HepG2 (cell line): ENCODE results near the gene ARHGEF40. TPM values are rescaled to one million over a fixed set of nuclear protein-coding genes. Genes with fewer than 3 reads are reported as not detected.
A peak's percentile ranks its signal among the peaks of the same experiment; 100 is the strongest.

Experiments used
- ARID5B ChIP-seq: IDR thresholded peaks from 2 replicates; pipeline ENCODE4 v1.4.0; 2020; ENCODE audit warnings: mild to moderate bottlenecking, missing genetic modification reagents
- ARNT ChIP-seq: fragments of 450-650 bp; IDR thresholded peaks from 2 replicates; pipeline ENCODE4 v1.6.1; 2017
- CBX2 ChIP-seq, 2 experiments: fragments of 200-600 bp in 1 of 2; sonication (generic); formaldehyde crosslinking in 1 of 2; IDR thresholded peaks; 2 replicates each; pipeline versions ENCODE4 v1.7.0 to v1.8.1; 2018 to 2022; ENCODE audit warnings: low read depth in 2 of 2, low read length in 1 of 2, mild to moderate bottlenecking in 1 of 2, missing genetic modification reagents in 1 of 2
- DRAP1 ChIP-seq: IDR thresholded peaks from 2 replicates; pipeline ENCODE4 v1.6.1; 2016; ENCODE audit warnings: missing genetic modification reagents, missing compliant biosample characterization
- FOXK2 ChIP-seq: fragments of 450-650 bp; IDR thresholded peaks from 2 replicates; pipeline ENCODE4 v1.6.1; 2016
- GATAD1 ChIP-seq: IDR thresholded peaks from 2 replicates; pipeline ENCODE4 v1.6.1; 2016; ENCODE audit warnings: missing genetic modification reagents, missing compliant biosample characterization
- GFI1 ChIP-seq: sonication (generic); formaldehyde crosslinking; IDR thresholded peaks from 2 replicates; pipeline ENCODE4 v1.5.0; 2020; ENCODE audit warnings: missing genetic modification reagents, mild to moderate bottlenecking, borderline replicate concordance
- HOXA7 ChIP-seq: sonication (generic); formaldehyde crosslinking; IDR thresholded peaks from 2 replicates; pipeline ENCODE4 v1.8.1; 2022; ENCODE audit warnings: mild to moderate bottlenecking, missing genetic modification reagents, moderate library complexity
- RXRB ChIP-seq: IDR thresholded peaks from 2 replicates; pipeline ENCODE4 v1.6.1; 2016; ENCODE audit warnings: borderline replicate concordance, missing genetic modification reagents, missing compliant biosample characterization
- SP5 ChIP-seq: IDR thresholded peaks from 2 replicates; pipeline ENCODE4 v1.6.1; 2016; ENCODE audit warnings: low read depth, borderline replicate concordance
- TBX2 ChIP-seq: sonication (generic); formaldehyde crosslinking; IDR thresholded peaks from 2 replicates; pipeline ENCODE4 v1.5.0; 2020; ENCODE audit warnings: missing genetic modification reagents, mild to moderate bottlenecking, borderline replicate concordance
- ZNF205 ChIP-seq: IDR thresholded peaks from 2 replicates; pipeline ENCODE4 v1.6.1; 2018; ENCODE audit warnings: missing biosample characterization, missing genetic modification reagents
- ZNF282 ChIP-seq: fragments of 450-650 bp; IDR thresholded peaks from 2 replicates; pipeline ENCODE4 v1.6.1; 2018; ENCODE audit not compliant: partially characterized antibody
- ZNF670 ChIP-seq: sonication (generic); formaldehyde crosslinking; IDR thresholded peaks from 2 replicates; pipeline ENCODE4 v1.8.0; 2022; ENCODE audit warnings: mild to moderate bottlenecking, missing genetic modification reagents, borderline replicate concordance
- ZNF75D ChIP-seq: sonication (generic); formaldehyde crosslinking; IDR thresholded peaks from 2 replicates; pipeline ENCODE4 v1.8.1; 2023; ENCODE audit warnings: missing genetic modification reagents, mild to moderate bottlenecking, borderline replicate concordance
- ZNF788 ChIP-seq: sonication (generic); formaldehyde crosslinking; IDR thresholded peaks from 2 replicates; pipeline ENCODE4 v1.5.0; 2020; ENCODE audit warnings: mild to moderate bottlenecking, missing genetic modification reagents, borderline replicate concordance
- ZSCAN30 ChIP-seq: sonication (generic); formaldehyde crosslinking; IDR thresholded peaks from 2 replicates; pipeline ENCODE4 v1.5.0; 2020; ENCODE audit warnings: mild to moderate bottlenecking, missing genetic modification reagents
- ZSCAN5A ChIP-seq: sonication (generic); formaldehyde crosslinking; IDR thresholded peaks from 2 replicates; pipeline ENCODE4 v1.8.0; 2022; ENCODE audit warnings: mild to moderate bottlenecking, missing genetic modification reagents, borderline replicate concordance
- ZSCAN9 ChIP-seq: IDR thresholded peaks from 2 replicates; pipeline ENCODE4 v1.6.1; 2016; ENCODE audit warnings: borderline replicate concordance
- polyA plus RNA-seq, 8 experiments: library from polyadenylated mRNA; depleted of rRNA in 3 of 8; stranded (reverse) in 7 of 8; unstranded in 1 of 8; fragments of >200 nt; fragmentation: Illumina TruSeq in 4 of 8; extraction: Trizol in 4 of 8; gene quantifications; 2 replicates each; pipeline versions ENCODE4 v1.2.1 to v1.2.3, GENCODE V29; 2011 to 2016; ENCODE audit warnings: low read depth in 4 of 8, missing spikeins in 1 of 8, mixed read lengths in 1 of 8; ENCODE audit not compliant: insufficient read depth in 1 of 8
- total RNA-seq, 5 experiments: library from RNA; depleted of rRNA; stranded (reverse); fragments of >200 nt; fragmentation: Illumina TruSeq; extraction: Trizol; gene quantifications; 2 replicates each; pipeline ENCODE4 v1.2.3, GENCODE V29; 2016; ENCODE audit warnings: low read depth in 1 of 5
- TF ChIP-seq, protein P1 (sequence below): sonication (generic); formaldehyde crosslinking; IDR thresholded peaks from 2 replicates; pipeline ENCODE4 v1.4.0; 2020; ENCODE audit warnings: missing genetic modification reagents

Gene ARHGEF40
- total and polyA plus RNA-seq, 2 of the 13 experiments (the other 11 are each of a cell fraction or from before 2014, with no cell fraction given) = 28.1 to 78.1 TPM

- TF ChIP-seq ZSCAN5A (no peak), ZNF670 (no peak), ZNF205 (CRISPR knock-in tag) (no peak), DRAP1 (peak; percentile 37; the same call in 1 of the 2 replicates), ZSCAN9 (CRISPR knock-in tag) (no peak), ARID5B (peak; percentile 66), SP5 (CRISPR knock-in tag) (no peak), FOXK2 (no peak), ZNF75D (CRISPR knock-in tag) (no peak), HOXA7 (CRISPR knock-in tag) (no peak), RXRB (peak; percentile 38; the same call in 1 of the 2 replicates), CBX2 (IDR thresholded peaks at IDR 0.05; ENCODE audit: low read depth, low read length) (no peak), CBX2 (CRISPR knock-in tag; IDR thresholded peaks at IDR 0.05; ENCODE audit: low read depth) (0 out of 2 replicates have a peak, but pooled peaks have one; percentile 12), GFI1 (CRISPR knock-in tag) (no peak), ARNT (no peak), TBX2 (peak; percentile 43; the same call in 1 of the 2 replicates), ZSCAN30 (no peak), GATAD1 (CRISPR knock-in tag) (no peak), ZNF788 (CRISPR knock-in tag) (peak; percentile 32; the same call in 1 of the 2 replicates), ZNF282 (no peak)
- TF ChIP-seq, protein P1, sequence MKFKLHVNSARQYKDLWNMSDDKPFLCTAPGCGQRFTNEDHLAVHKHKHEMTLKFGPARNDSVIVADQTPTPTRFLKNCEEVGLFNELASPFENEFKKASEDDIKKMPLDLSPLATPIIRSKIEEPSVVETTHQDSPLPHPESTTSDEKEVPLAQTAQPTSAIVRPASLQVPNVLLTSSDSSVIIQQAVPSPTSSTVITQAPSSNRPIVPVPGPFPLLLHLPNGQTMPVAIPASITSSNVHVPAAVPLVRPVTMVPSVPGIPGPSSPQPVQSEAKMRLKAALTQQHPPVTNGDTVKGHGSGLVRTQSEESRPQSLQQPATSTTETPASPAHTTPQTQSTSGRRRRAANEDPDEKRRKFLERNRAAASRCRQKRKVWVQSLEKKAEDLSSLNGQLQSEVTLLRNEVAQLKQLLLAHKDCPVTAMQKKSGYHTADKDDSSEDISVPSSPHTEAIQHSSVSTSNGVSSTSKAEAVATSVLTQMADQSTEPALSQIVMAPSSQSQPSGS (CRISPR knock-in tag) = no peak
Observed at GRCh38 chr14:21038441-21039422, 31.4 kb upstream of the ARHGEF40 start (continued).
